HEK293T (cell line): ENCODE results near the gene ARHGAP21.

Source experiments
- ARNT ChIP-seq: fragments of 450-650 bp; IDR thresholded peaks from 2 replicates; pipeline ENCODE4 v1.6.1; 2017; ENCODE audit warnings: mild to moderate bottlenecking
- ELF4 ChIP-seq: fragments of 450-650 bp; IDR thresholded peaks from 2 replicates; pipeline ENCODE4 v1.6.1; 2017; ENCODE audit warnings: antibody characterized with exemption
- L3MBTL2 ChIP-seq: fragments of 450-650 bp; conservative IDR thresholded peaks from 2 replicates; pipeline ENCODE4 v1.6.1; 2016; ENCODE audit warnings: mild to moderate bottlenecking
- PKNOX1 ChIP-seq: fragments of 450-650 bp; IDR thresholded peaks from 2 replicates; pipeline ENCODE4 v1.6.1; 2016

GRCh38 chr10:24625778-24626177 lies 97.9 kb downstream of the ARHGAP21 start:
- TF ChIP-seq PKNOX1 (no peak), ARNT (no peak), L3MBTL2 (no peak), ELF4 (no peak)
